Keratinocyte (primary cell): Measurements from ENCODE around the gene OR5H1. TPM values are rescaled to one million over a fixed set of nuclear protein-coding genes. Genes with fewer than 3 reads are reported as not detected.

Experiments used
- DNase-seq: peaks from one replicate; pipeline ENCODE4 v3.0.0-alpha.2; 2011; ENCODE audit warnings: low read depth, missing footprints, low spot score
- FAIRE-seq: peaks from 2 replicates; lab custom pipeline; 2011; peaks lifted over from hg19 to GRCh38; lab: Jason Lieb, UNC
- H2AFZ ChIP-seq: 2 replicates; pipeline ENCODE4 v1.6.0; 2012; ENCODE audit warnings: low read length, control low read depth, inconsistent platforms; ENCODE audit not compliant: control insufficient read depth
- H3K27ac ChIP-seq: 2 replicates; pipeline ENCODE4 v1.5.1; 2011; ENCODE audit warnings: low read length; ENCODE audit not compliant: control insufficient read depth, insufficient read depth
- H3K27me3 ChIP-seq: 3 replicates; pipeline ENCODE4 v1.6.0; 2011; ENCODE audit warnings: low read length; ENCODE audit not compliant: control insufficient read depth, insufficient read depth; ENCODE audit errors: extremely low read depth
- H3K36me3 ChIP-seq, 2 experiments: 2 replicates in 1 of 2; 3 replicates in 1 of 2; pipeline ENCODE4 v1.5.1; 2011; ENCODE audit warnings: low read length in 2 of 2, mild to moderate bottlenecking in 1 of 2; ENCODE audit not compliant: control insufficient read depth in 2 of 2, insufficient read depth in 2 of 2; ENCODE audit errors: extremely low read depth in 1 of 2
- H3K4me1 ChIP-seq: 3 replicates; pipeline ENCODE4 v1.5.1; 2011; ENCODE audit warnings: low read length; ENCODE audit not compliant: control insufficient read depth, insufficient read depth; ENCODE audit errors: extremely low read depth
- H3K4me2 ChIP-seq: 3 replicates; pipeline ENCODE4 v1.6.0; 2011; ENCODE audit warnings: low read depth, low read length; ENCODE audit not compliant: control insufficient read depth, insufficient read depth; ENCODE audit errors: extremely low read depth
- H3K4me3 ChIP-seq, 3 experiments: fragments of 200-600 bp in 1 of 3; sonication (generic) in 1 of 3; 2 replicates in 2 of 3; 3 replicates in 1 of 3; pipeline ENCODE4 v1.5.1; 2011 to 2016; ENCODE audit warnings: low read length in 3 of 3, mild to moderate bottlenecking in 3 of 3, control low read depth in 2 of 3, inconsistent platforms in 1 of 3, low read depth in 1 of 3, mixed read lengths in 1 of 3, mixed run types in 1 of 3, moderate library complexity in 1 of 3; ENCODE audit not compliant: control insufficient read depth in 2 of 3, insufficient read depth in 2 of 3; ENCODE audit errors: extremely low read depth in 1 of 3
- H3K79me2 ChIP-seq: 2 replicates; pipeline ENCODE4 v1.6.0; 2012; ENCODE audit warnings: low read length; ENCODE audit not compliant: control insufficient read depth, insufficient read depth
- H3K9ac ChIP-seq: 3 replicates; pipeline ENCODE4 v1.6.0; 2011; ENCODE audit warnings: low read length; ENCODE audit not compliant: control insufficient read depth, insufficient read depth; ENCODE audit errors: extremely low read depth
- H3K9me1 ChIP-seq: 3 replicates; pipeline ENCODE4 v1.6.0; 2011; ENCODE audit warnings: low read length; ENCODE audit not compliant: control insufficient read depth, insufficient read depth; ENCODE audit errors: extremely low read depth
- H3K9me3 ChIP-seq: 2 replicates; pipeline ENCODE4 v1.5.1; 2012; ENCODE audit warnings: low read depth, low read length; ENCODE audit not compliant: control insufficient read depth
- H4K20me1 ChIP-seq: 3 replicates; pipeline ENCODE4 v1.6.0; 2011; ENCODE audit warnings: low read length; ENCODE audit not compliant: control insufficient read depth, insufficient read depth; ENCODE audit errors: extremely low read depth
- CTCF ChIP-seq, 3 experiments: IDR thresholded peaks in 1 of 3; conservative IDR thresholded peaks in 1 of 3; optimal IDR thresholded peaks in 1 of 3; 2 replicates in 2 of 3; 3 replicates in 1 of 3; pipeline versions ENCODE3 to v1.5.1; 2011; ENCODE audit warnings: low read length in 3 of 3, mild to moderate bottlenecking in 3 of 3, moderate library complexity in 2 of 3, control low read depth in 1 of 3, inconsistent platforms in 1 of 3; ENCODE audit not compliant: insufficient read depth in 2 of 3; ENCODE audit errors: extremely low read depth in 1 of 3
- EZH2 ChIP-seq: IDR thresholded peaks from one replicate; pipeline ENCODE4 v1.6.1; 2012; ENCODE audit warnings: inconsistent platforms, mild to moderate bottlenecking, low read length, moderate library complexity
- dilution Hi-C: fragments of 300-500 bp; cut with MboI; formaldehyde crosslinking; loops from one replicate; pipeline ENCODE4 v1.7.0; 2020; ENCODE audit warnings: low sequenced_read_pairs; ENCODE audit not compliant: extremely low pct_ligation_motif_present
- polyA plus RNA-seq, 5 experiments: library from polyadenylated mRNA; depleted of rRNA in 3 of 5; stranded (reverse) in 3 of 5; stranded (forward) in 1 of 5; unstranded in 1 of 5; fragments of >200 nt; gene quantifications; 1 replicate in 1 of 5; 2 replicates in 3 of 5; 3 replicates in 1 of 5; pipeline versions ENCODE4 v1.2.1 to v1.2.3, GENCODE V29; 2011 to 2012; ENCODE audit warnings: missing spikeins in 2 of 5, low read depth in 1 of 5, low replicate concordance in 1 of 5

OR5H1 gene
- polyA plus RNA-seq, 1 donor (not counting 4 experiments of a cell fraction or from before 2014, with no cell fraction given) = not detected

DNA sequence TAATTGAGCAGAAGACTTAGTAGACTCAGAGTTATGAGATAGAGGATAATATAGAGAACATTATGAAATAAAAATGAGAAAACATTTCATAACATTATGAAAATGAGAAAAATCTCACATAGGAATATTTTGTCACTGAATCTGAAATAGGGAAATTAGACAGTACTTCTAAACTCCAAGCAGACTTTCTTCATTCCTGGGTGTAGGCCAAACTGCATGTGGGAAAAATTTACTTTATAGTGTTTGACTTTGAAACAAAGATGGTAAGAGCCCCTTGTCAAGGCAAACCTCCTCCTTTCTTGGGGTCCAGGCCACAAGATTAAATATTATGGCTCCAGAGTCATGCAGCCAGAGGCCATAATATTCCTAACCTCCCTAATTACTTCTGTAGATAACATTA is 10.0 kb downstream of the OR5H1 start:
- Histone ChIP-seq H3K4me1 (no peaks in the 10 kb centered on the region), H2AFZ (no peak overlapping the region), H3K27me3 (no peaks in the 10 kb centered on the region), H3K36me3 (no peaks in the 10 kb centered on the region), H3K9me1 (no peaks in the 10 kb centered on the region), H3K79me2 (no peaks in the 10 kb centered on the region), H3K4me3 (no peak overlapping the region), H4K20me1 (no peaks in the 10 kb centered on the region), H3K9ac (no peak overlapping the region), H3K9me3 (no peaks in the 10 kb centered on the region), H3K27ac (no peak overlapping the region), H3K4me2 (no peak overlapping the region)
- no peak for DNase-seq
- dilution Hi-C loops = no loop called here
- TF ChIP-seq CTCF (optimal IDR thresholded peaks at IDR 0.05 in 1 of 3, IDR thresholded peaks at IDR 0.05 in 1 of 3, conservative IDR thresholded peaks at IDR 0.05 in 1 of 3; ENCODE audit: extremely low read depth in 1 of 3, insufficient read depth in 2 of 3, low read length in 3 of 3) (no peak), EZH2 (no peak)
- no peak for FAIRE-seq

GRCh38 chr3:98147179-98147578 is 16.7 kb downstream of the OR5H1 start, which contains the start of gene OR5H14:
TSS of gene OR5H14 (plus strand) at chr3:98147479. CDS start at chr3:98149386, 1,907 bp downstream.
- FAIRE-seq (no peak), DNase-seq (no peak)
- dilution Hi-C loops = no loop called here
- Histone ChIP-seq H3K79me2 (no peaks in the 10 kb centered on the region), H2AFZ (no peak within 1 kb of the TSS), H3K4me2 (no peak within 1 kb of the TSS), H3K36me3 (no peaks in the 10 kb centered on the region), H3K4me3 (no peak within 1 kb of the TSS), H3K27me3 (no peaks in the 10 kb centered on the region), H3K9me3 (no peaks in the 10 kb centered on the region), H3K27ac (no peak within 1 kb of the TSS), H3K9me1 (no peaks in the 10 kb centered on the region), H4K20me1 (no peaks in the 10 kb centered on the region), H3K4me1 (no peaks in the 10 kb centered on the region), H3K9ac (no peak within 1 kb of the TSS)
- TF ChIP-seq EZH2 (no peak), CTCF (optimal IDR thresholded peaks at IDR 0.05 in 1 of 3, IDR thresholded peaks at IDR 0.05 in 1 of 3, conservative IDR thresholded peaks at IDR 0.05 in 1 of 3; ENCODE audit: extremely low read depth in 1 of 3, insufficient read depth in 2 of 3, low read length in 3 of 3) (no peak)
